CD14-positive monocyte (primary cell): Measurements from ENCODE around the gene TRMT112. TPM values are rescaled to one million over a fixed set of nuclear protein-coding genes. Genes with fewer than 3 reads are reported as not detected.

Experiments used
- DNase-seq, 3 donors: peaks; one replicate each; pipeline ENCODE4 v3.0.0-alpha.2; 2011 to 2022
- H2AFZ ChIP-seq: 2 replicates; pipeline ENCODE4 v1.6.0; 2012; ENCODE audit warnings: mild to moderate bottlenecking, low read depth, low read length, inconsistent platforms; ENCODE audit not compliant: insufficient read depth, poor library complexity, severe bottlenecking
- H3K27ac ChIP-seq, 2 donors: 1 replicate in 1 of 2; 2 replicates in 1 of 2; pipeline ENCODE4 v1.5.1; 2012 to 2013; ENCODE audit warnings: low read length in 2 of 2, control low read depth in 1 of 2, inconsistent platforms in 1 of 2, low read depth in 1 of 2, mild to moderate bottlenecking in 1 of 2
- H3K27me3 ChIP-seq, 2 donors: one replicate each; pipeline versions ENCODE4 v1.6.0 to v1.6.1; 2011 to 2013; ENCODE audit warnings: low read length in 2 of 2; ENCODE audit not compliant: control insufficient read depth in 2 of 2, insufficient read depth in 2 of 2
- H3K36me3 ChIP-seq, 2 donors: replicated peaks in 1 of 2; 1 replicate in 1 of 2; 2 replicates in 1 of 2; pipeline versions ENCODE4 v1.5.1 to v1.6.1; 2012 to 2013; ENCODE audit warnings: low read length in 2 of 2, control low read depth in 1 of 2, inconsistent platforms in 1 of 2, mild to moderate bottlenecking in 1 of 2; ENCODE audit not compliant: insufficient read depth in 2 of 2, control insufficient read depth in 1 of 2
- H3K4me1 ChIP-seq, 2 donors: 1 replicate in 1 of 2; 2 replicates in 1 of 2; pipeline versions ENCODE4 v1.5.1 to v1.6.1; 2012 to 2013; ENCODE audit warnings: low read length in 2 of 2, control low read depth in 1 of 2, inconsistent platforms in 1 of 2, mild to moderate bottlenecking in 1 of 2, moderate library complexity in 1 of 2; ENCODE audit not compliant: insufficient read depth in 2 of 2, control insufficient read depth in 1 of 2
- H3K4me2 ChIP-seq: replicated peaks from 2 replicates; pipeline ENCODE3; 2012; ENCODE audit warnings: low read length, moderate library complexity, mild to moderate bottlenecking; ENCODE audit not compliant: poor library complexity, severe bottlenecking; ENCODE audit errors: extremely low read depth
- H3K4me3 ChIP-seq, 3 experiments: fragments of 200-600 bp in 1 of 3; sonication (generic) in 1 of 3; replicated peaks in 1 of 3; 1 replicate in 2 of 3; 2 replicates in 1 of 3; pipeline ENCODE4 v1.5.1; 2011 to 2013; ENCODE audit warnings: low read length in 3 of 3, mild to moderate bottlenecking in 3 of 3, control low read depth in 2 of 3, low read depth in 2 of 3, inconsistent platforms in 1 of 3, moderate library complexity in 1 of 3
- H3K79me2 ChIP-seq: 2 replicates; pipeline ENCODE4 v1.6.0; 2012; ENCODE audit warnings: mild to moderate bottlenecking, control low read depth, inconsistent platforms, low read length, moderate library complexity; ENCODE audit not compliant: insufficient read depth
- H3K9ac ChIP-seq: 2 replicates; pipeline ENCODE4 v1.6.0; 2017; ENCODE audit warnings: low read length, mild to moderate bottlenecking; ENCODE audit not compliant: insufficient read depth, poor library complexity, severe bottlenecking
- H3K9me3 ChIP-seq, 2 donors: replicated peaks in 1 of 2; 1 replicate in 1 of 2; 2 replicates in 1 of 2; pipeline versions ENCODE4 v1.5.1 to v1.6.1; 2012 to 2013; ENCODE audit warnings: low read length in 2 of 2, control low read depth in 1 of 2; ENCODE audit not compliant: control insufficient read depth in 1 of 2, insufficient read depth in 1 of 2
- H4K20me1 ChIP-seq: 2 replicates; pipeline ENCODE4 v1.6.0; 2012; ENCODE audit warnings: mild to moderate bottlenecking, low read length, control low read depth, moderate library complexity; ENCODE audit not compliant: insufficient read depth
- H3K27ac Mint-ChIP-seq, 7 donors: one replicate each; pipeline ENCODE4 v1.8.0; 2020; ENCODE audit warnings: mild to moderate bottlenecking in 7 of 7, mixed read lengths in 7 of 7, moderate library complexity in 6 of 7, inconsistent platforms in 2 of 7
- H3K27me3 Mint-ChIP-seq, 3 donors: one replicate each; pipeline ENCODE4 v1.8.0; 2021 to 2022; ENCODE audit warnings: low read depth in 3 of 3, mild to moderate bottlenecking in 3 of 3, mixed read lengths in 3 of 3, moderate library complexity in 3 of 3, inconsistent platforms in 1 of 3
- H3K36me3 Mint-ChIP-seq, 2 donors: one replicate each; pipeline ENCODE4 v1.8.0; 2020; ENCODE audit warnings: mixed read lengths in 2 of 2, inconsistent platforms in 1 of 2, mild to moderate bottlenecking in 1 of 2
- H3K4me1 Mint-ChIP-seq: one replicate; pipeline ENCODE4 v1.8.0; 2020; ENCODE audit warnings: mild to moderate bottlenecking, mixed read lengths
- H3K4me3 Mint-ChIP-seq, 2 donors: one replicate each; pipeline ENCODE4 v1.8.0; 2020; ENCODE audit warnings: mild to moderate bottlenecking in 2 of 2, mixed read lengths in 2 of 2, moderate library complexity in 1 of 2
- H3K9me3 Mint-ChIP-seq, 7 donors: one replicate each; pipeline ENCODE4 v1.8.0; 2020 to 2022; ENCODE audit warnings: mixed read lengths in 7 of 7, mild to moderate bottlenecking in 6 of 7, moderate library complexity in 6 of 7, inconsistent platforms in 2 of 7
- WGBS: methylation state at CpG from one replicate; pipeline ENCODE4 v1.1.5; 2013; ENCODE audit warnings: missing lambda C conversion rate; ENCODE audit not compliant: insufficient coverage; 5-methylcytosine and 5-hydroxymethylcytosine counted together
- intact Hi-C, 2 donors: fragments of 100-400 bp; cut with micrococcal nuclease; formaldehyde crosslinking; loops; one replicate each; pipeline versions ENCODE4 v1.15.0 to v1.15.1; 2023
- polyA plus RNA-seq, 3 donors: library from polyadenylated mRNA; depleted of rRNA in 1 of 3; unstranded in 2 of 3; stranded (reverse) in 1 of 3; fragments of 300-500 nt in 2 of 3; fragments of >200 nt in 1 of 3; fragmentation: Illumina TruSeq in 2 of 3; gene quantifications; 1 replicate in 2 of 3; 2 replicates in 1 of 3; pipeline ENCODE4 v1.2.3, GENCODE V29; 2012 to 2021
- TF ChIP-seq, protein P1 (sequence below): fragments of 200-600 bp; IDR thresholded peaks from one replicate; pipeline ENCODE4 v1.8.0; 2022; ENCODE audit warnings: antibody characterized with exemption, mild to moderate bottlenecking

TRMT112 gene
- polyA plus RNA-seq, 3 donors = 162 to 298 (median 254) TPM

DNA sequence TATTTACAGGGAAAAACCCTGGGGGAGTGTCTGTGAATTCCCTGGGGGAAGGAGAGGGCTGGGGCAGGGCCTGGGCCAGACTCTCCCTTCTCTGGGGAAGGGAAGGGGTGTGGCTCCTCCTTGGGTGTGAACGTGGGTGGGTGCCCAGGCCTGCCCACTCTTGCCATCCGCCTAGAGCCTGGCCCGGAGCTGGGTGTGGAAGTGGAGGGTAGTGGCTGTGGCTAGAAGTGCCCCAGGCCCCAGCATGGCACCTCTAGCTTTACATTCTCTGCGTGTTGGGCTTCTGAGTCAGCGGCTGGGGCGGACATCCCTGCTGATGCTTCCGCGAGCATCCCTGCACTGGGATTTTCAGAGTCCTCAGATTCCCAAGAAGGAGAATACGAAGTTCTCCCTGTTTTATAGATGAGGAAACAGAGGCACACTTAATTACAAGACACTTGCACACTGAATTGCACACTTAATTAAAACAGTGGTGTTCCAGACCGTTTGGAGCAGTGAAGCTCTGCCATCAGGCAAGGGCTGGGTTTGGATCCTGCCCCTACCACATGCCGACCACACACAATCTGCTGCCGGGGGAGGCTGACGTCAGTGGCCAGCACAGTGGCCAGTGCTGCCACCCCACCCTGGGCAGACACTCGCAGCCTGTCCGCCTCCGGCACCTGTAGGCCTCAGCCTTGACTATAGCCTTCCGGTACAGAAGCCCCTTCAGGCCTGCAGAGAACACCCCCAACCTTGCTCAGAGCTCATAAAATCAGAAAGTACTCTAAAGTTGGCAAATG, 40.5 kb downstream of the TRMT112 start:
- no peaks in the 10 kb centered on the region for H3K27me3 ChIP-seq
- peaks cover 0 to 1% (median 0%) of the 10 kb centered on the region in 3 donors for H3K27me3 Mint-ChIP-seq
- H3K27ac ChIP-seq = no peak overlapping the region
- H3K79me2 ChIP-seq = peaks cover 5% of the 10 kb centered on the region
- H3K27ac Mint-ChIP-seq = no peak overlapping the region
- H3K9me3 Mint-ChIP-seq = no peaks in the 10 kb centered on the region
- H3K4me2 ChIP-seq = no peak overlapping the region
- no peaks in the 10 kb centered on the region for H3K9me3 ChIP-seq
- H3K4me3 ChIP-seq = no peak overlapping the region
- DNase-seq = no peak
- H3K4me3 Mint-ChIP-seq = no peak overlapping the region
- peaks cover 4 to 6% of the 10 kb centered on the region in 2 donors for H3K4me1 ChIP-seq
- TF ChIP-seq, protein P1, sequence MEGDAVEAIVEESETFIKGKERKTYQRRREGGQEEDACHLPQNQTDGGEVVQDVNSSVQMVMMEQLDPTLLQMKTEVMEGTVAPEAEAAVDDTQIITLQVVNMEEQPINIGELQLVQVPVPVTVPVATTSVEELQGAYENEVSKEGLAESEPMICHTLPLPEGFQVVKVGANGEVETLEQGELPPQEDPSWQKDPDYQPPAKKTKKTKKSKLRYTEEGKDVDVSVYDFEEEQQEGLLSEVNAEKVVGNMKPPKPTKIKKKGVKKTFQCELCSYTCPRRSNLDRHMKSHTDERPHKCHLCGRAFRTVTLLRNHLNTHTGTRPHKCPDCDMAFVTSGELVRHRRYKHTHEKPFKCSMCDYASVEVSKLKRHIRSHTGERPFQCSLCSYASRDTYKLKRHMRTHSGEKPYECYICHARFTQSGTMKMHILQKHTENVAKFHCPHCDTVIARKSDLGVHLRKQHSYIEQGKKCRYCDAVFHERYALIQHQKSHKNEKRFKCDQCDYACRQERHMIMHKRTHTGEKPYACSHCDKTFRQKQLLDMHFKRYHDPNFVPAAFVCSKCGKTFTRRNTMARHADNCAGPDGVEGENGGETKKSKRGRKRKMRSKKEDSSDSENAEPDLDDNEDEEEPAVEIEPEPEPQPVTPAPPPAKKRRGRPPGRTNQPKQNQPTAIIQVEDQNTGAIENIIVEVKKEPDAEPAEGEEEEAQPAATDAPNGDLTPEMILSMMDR = no peak
- WGBS = 99% methylated on average over 8 of the region's 17 CpGs
- no peak overlapping the region for H3K9ac ChIP-seq
- no peak overlapping the region for H2AFZ ChIP-seq
- intact Hi-C loops = no loop called here
- no peaks in the 10 kb centered on the region for H4K20me1 ChIP-seq
- peaks cover 21 to 40% of the 10 kb centered on the region in 2 donors for H3K36me3 Mint-ChIP-seq
- peaks cover 10% of the 10 kb centered on the region for H3K4me1 Mint-ChIP-seq
- peaks cover 4 to 25% of the 10 kb centered on the region in 2 donors for H3K36me3 ChIP-seq

DNA sequence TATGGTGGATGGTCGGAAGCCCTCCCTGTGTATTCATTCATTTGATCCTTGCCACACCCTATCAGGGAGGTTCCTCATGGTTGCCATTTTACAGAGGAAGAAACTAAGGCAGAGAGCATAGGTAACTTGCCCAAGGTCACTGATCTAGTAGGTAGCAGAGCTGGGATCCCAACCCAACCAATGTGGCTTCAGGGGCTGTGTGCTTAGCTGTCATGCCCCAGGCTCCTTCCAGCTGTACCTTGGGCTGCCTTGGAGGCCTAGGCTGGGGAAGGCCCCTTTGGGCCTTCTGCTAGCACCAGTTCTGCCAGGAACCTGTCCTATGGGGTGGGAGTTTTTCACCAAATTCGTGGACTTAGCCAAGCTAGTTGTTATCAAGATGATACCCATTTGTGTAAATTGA, 41.5 kb downstream of the TRMT112 start:
- Histone ChIP-seq H2AFZ (no peak overlapping the region), H3K4me1 (peaks cover 8 to 10% of the 10 kb centered on the region in 2 donors), H3K27me3 (no peaks in the 10 kb centered on the region), H4K20me1 (no peaks in the 10 kb centered on the region), H3K4me2 (no peak overlapping the region), H3K9me3 (no peaks in the 10 kb centered on the region), H3K36me3 (peaks cover 4 to 25% of the 10 kb centered on the region in 2 donors), H3K9ac (no peak overlapping the region), H3K79me2 (peaks cover 8% of the 10 kb centered on the region), H3K4me3 (no peak overlapping the region), H3K27ac (no peak overlapping the region)
- TF ChIP-seq, protein P1 = no peak
- no peak for DNase-seq
- peaks cover 0 to 1% (median 0%) of the 10 kb centered on the region in 3 donors for H3K27me3 Mint-ChIP-seq
- intact Hi-C loops = no loop called here
- no peak overlapping the region for H3K27ac Mint-ChIP-seq
- H3K36me3 Mint-ChIP-seq = peaks cover 16 to 33% of the 10 kb centered on the region in 2 donors
- no peak overlapping the region for H3K4me3 Mint-ChIP-seq
- no CpG with 5 or more reads among the region's 2 CpGs for WGBS
- H3K4me1 Mint-ChIP-seq = peaks cover 8% of the 10 kb centered on the region
- H3K9me3 Mint-ChIP-seq = no peaks in the 10 kb centered on the region
